ENCODE data around the gene DGKE. TPM values are rescaled to one million over a fixed set of nuclear protein-coding genes. Genes with fewer than 3 reads are reported as not detected.

Gene DGKE
- total and polyA plus RNA-seq, 2 of the 13 experiments (the other 11 are each of a cell fraction or from before 2014, with no cell fraction given) = 3.2 to 5.3 TPM

- TF ChIP-seq ARID4A (CRISPR knock-in tag; IDR thresholded peaks at IDR 0.05; ENCODE audit: borderline replicate concordance) (0 out of 2 replicates have a peak, but pooled peaks have one; percentile 16), ZMYM3 (CRISPR knock-in tag; IDR thresholded peaks at IDR 0.05) (peak; percentile 73), MTF2 (CRISPR knock-in tag; IDR thresholded peaks at IDR 0.05; ENCODE audit: borderline replicate concordance) (0 out of 2 replicates have a peak, but pooled peaks have one; percentile 72), TCF12 (IDR thresholded peaks at IDR 0.05) (no peak), TCF12 (CRISPR knock-in tag; IDR thresholded peaks at IDR 0.05) (peak; percentile 58; the same call in 1 of the 2 replicates), HIC2 (CRISPR knock-in tag; IDR thresholded peaks at IDR 0.05; ENCODE audit: low read depth) (no peak), ZNF782 (CRISPR knock-in tag; IDR thresholded peaks at IDR 0.05; ENCODE audit: borderline replicate concordance) (no peak), ZNF501 (CRISPR knock-in tag; IDR thresholded peaks at IDR 0.05) (peak; percentile 72; the same call in 1 of the 2 replicates), ZNF276 (CRISPR knock-in tag; IDR thresholded peaks at IDR 0.05; ENCODE audit: low read depth) (0 out of 2 replicates have a peak, but pooled peaks have one; percentile 59), ZNF672 (CRISPR knock-in tag; IDR thresholded peaks at IDR 0.05) (peak; percentile 97), MLX (CRISPR knock-in tag; IDR thresholded peaks at IDR 0.05) (no peak), DPF2 (CRISPR knock-in tag; IDR thresholded peaks at IDR 0.05; ENCODE audit: borderline replicate concordance, low read depth) (0 out of 2 replicates have a peak, but pooled peaks have one; percentile 13), IRX3 (CRISPR knock-in tag; IDR thresholded peaks at IDR 0.05; ENCODE audit: borderline replicate concordance, low read depth) (peak; percentile 55; the same call in 1 of the 2 replicates), ERF (CRISPR knock-in tag; IDR thresholded peaks at IDR 0.05) (0 out of 2 replicates have a peak, but pooled peaks have one; percentile 22)
- TF ChIP-seq, protein P1, sequence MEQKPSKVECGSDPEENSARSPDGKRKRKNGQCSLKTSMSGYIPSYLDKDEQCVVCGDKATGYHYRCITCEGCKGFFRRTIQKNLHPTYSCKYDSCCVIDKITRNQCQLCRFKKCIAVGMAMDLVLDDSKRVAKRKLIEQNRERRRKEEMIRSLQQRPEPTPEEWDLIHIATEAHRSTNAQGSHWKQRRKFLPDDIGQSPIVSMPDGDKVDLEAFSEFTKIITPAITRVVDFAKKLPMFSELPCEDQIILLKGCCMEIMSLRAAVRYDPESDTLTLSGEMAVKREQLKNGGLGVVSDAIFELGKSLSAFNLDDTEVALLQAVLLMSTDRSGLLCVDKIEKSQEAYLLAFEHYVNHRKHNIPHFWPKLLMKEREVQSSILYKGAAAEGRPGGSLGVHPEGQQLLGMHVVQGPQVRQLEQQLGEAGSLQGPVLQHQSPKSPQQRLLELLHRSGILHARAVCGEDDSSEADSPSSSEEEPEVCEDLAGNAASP (CRISPR knock-in tag; IDR thresholded peaks at IDR 0.05; ENCODE audit: borderline replicate concordance) = no peak
- TF ChIP-seq, protein P2, sequence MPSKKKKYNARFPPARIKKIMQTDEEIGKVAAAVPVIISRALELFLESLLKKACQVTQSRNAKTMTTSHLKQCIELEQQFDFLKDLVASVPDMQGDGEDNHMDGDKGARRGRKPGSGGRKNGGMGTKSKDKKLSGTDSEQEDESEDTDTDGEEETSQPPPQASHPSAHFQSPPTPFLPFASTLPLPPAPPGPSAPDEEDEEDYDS (CRISPR knock-in tag; IDR thresholded peaks at IDR 0.05) = 0 out of 2 replicates have a peak, but pooled peaks have one; percentile 25
Measured at GRCh38 chr17:56833057-56833808, 718 bp upstream of the DGKE start (continued).

Data from HepG2 (cell line).